B cell (primary cell): ENCODE measurements around the gene BICDL2. TPM values are rescaled to one million over a fixed set of nuclear protein-coding genes. Genes with fewer than 3 reads are reported as not detected.

Source experiments
- ATAC-seq: fragments of 200-7000 bp; cut with Tn5 transposase; one replicate; pipeline ENCODE4 v1.10.0; 2021; ENCODE audit warnings: low read depth, mild to moderate bottlenecking, moderate number of reproducible peaks, moderate library complexity
- CTCF ChIA-PET: fragments of 350-600 bp; sonication (Branson Sonifier 250); formaldehyde crosslinking; loops from one replicate; lab custom pipeline; 2021; ENCODE audit warnings: antibody characterized with exemption, inconsistent platforms; lab: Charles Lee
- POLR2A ChIA-PET: fragments of 350-600 bp; sonication (Branson Sonifier 250); formaldehyde crosslinking; loops from one replicate; lab custom pipeline; 2021; ENCODE audit warnings: antibody characterized with exemption; lab: Charles Lee
- DNase-seq: peaks from one replicate; pipeline ENCODE4 v3.0.0; 2013
- H2AFZ ChIP-seq: 2 replicates; pipeline ENCODE4 v1.6.1; 2012; ENCODE audit warnings: mild to moderate bottlenecking, low read depth, low read length; ENCODE audit not compliant: insufficient read depth, poor library complexity, severe bottlenecking
- H3K27ac ChIP-seq, 2 donors: 1 replicate in 1 of 2; 2 replicates in 1 of 2; pipeline ENCODE4 v1.5.1; 2012 to 2013; ENCODE audit warnings: low read length in 2 of 2, mild to moderate bottlenecking in 2 of 2, moderate library complexity in 1 of 2
- H3K27me3 ChIP-seq, 4 experiments: fragments of 200-600 bp in 1 of 4; sonication (generic) in 1 of 4; replicated peaks in 1 of 4; 1 replicate in 2 of 4; 2 replicates in 2 of 4; pipeline versions ENCODE4 v1.6.1 to v1.7.0; 2013 to 2016; ENCODE audit warnings: low read length in 3 of 4, mild to moderate bottlenecking in 2 of 4, mixed read lengths in 1 of 4, moderate library complexity in 1 of 4; ENCODE audit not compliant: insufficient read depth in 4 of 4, control insufficient read depth in 3 of 4; ENCODE audit errors: control extremely low read depth in 1 of 4
- H3K36me3 ChIP-seq, 2 experiments: replicated peaks in 1 of 2; 1 replicate in 1 of 2; 2 replicates in 1 of 2; pipeline versions ENCODE4 v1.6.1 to v1.7.1; 2013; ENCODE audit warnings: low read length in 1 of 2; ENCODE audit not compliant: insufficient read depth in 2 of 2, control insufficient read depth in 1 of 2; ENCODE audit errors: control extremely low read depth in 1 of 2, extremely low read depth in 1 of 2
- H3K4me1 ChIP-seq, 2 donors: fragments of 200-600 bp in 1 of 2; sonication (generic) in 1 of 2; 1 replicate in 1 of 2; 2 replicates in 1 of 2; pipeline versions ENCODE4 v1.5.1 to v1.6.1; 2013 to 2017; ENCODE audit warnings: low read length in 2 of 2; ENCODE audit not compliant: control insufficient read depth in 2 of 2, insufficient read depth in 2 of 2
- H3K4me2 ChIP-seq: replicated peaks from 2 replicates; pipeline ENCODE3; 2012; ENCODE audit warnings: mild to moderate bottlenecking, low read depth, low read length; ENCODE audit not compliant: poor library complexity, severe bottlenecking
- H3K4me3 ChIP-seq, 5 experiments: fragments of 200-600 bp in 1 of 5; sonication (generic) in 1 of 5; 1 replicate in 3 of 5; 2 replicates in 2 of 5; pipeline versions ENCODE4 v1.5.1 to v1.7.0; 2011 to 2016; ENCODE audit warnings: low read length in 4 of 5, mild to moderate bottlenecking in 4 of 5, low read depth in 2 of 5, control low read depth in 1 of 5, moderate library complexity in 1 of 5; ENCODE audit not compliant: insufficient read depth in 1 of 5; ENCODE audit errors: control extremely low read depth in 1 of 5, extremely low read depth in 1 of 5
- H3K79me2 ChIP-seq: fragments of 200-600 bp; sonication (generic); one replicate; pipeline ENCODE4 v1.6.0; 2016; ENCODE audit warnings: low read length; ENCODE audit not compliant: control insufficient read depth, insufficient read depth
- H3K9ac ChIP-seq: fragments of 200-600 bp; sonication (generic); 2 replicates; pipeline ENCODE4 v1.6.1; 2017; ENCODE audit warnings: mild to moderate bottlenecking, low read length, moderate library complexity
- H3K9me3 ChIP-seq, 3 donors: one replicate each; pipeline versions ENCODE4 v1.6.1 to v1.7.1; 2013; ENCODE audit warnings: low read length in 2 of 3; ENCODE audit not compliant: control insufficient read depth in 2 of 3, insufficient read depth in 1 of 3; ENCODE audit errors: control extremely low read depth in 1 of 3
- H4K20me1 ChIP-seq: 2 replicates; pipeline ENCODE4 v1.6.0; 2012; ENCODE audit warnings: mild to moderate bottlenecking, low read length; ENCODE audit not compliant: insufficient read depth, control insufficient read depth, poor library complexity, severe bottlenecking
- H3K27ac Mint-ChIP-seq: one replicate; pipeline ENCODE4 v1.8.0; 2021; ENCODE audit warnings: mixed read lengths
- H3K27me3 Mint-ChIP-seq: one replicate; pipeline ENCODE4 v1.8.0; 2021; ENCODE audit warnings: mixed read lengths
- H3K4me1 Mint-ChIP-seq: one replicate; pipeline ENCODE4 v1.8.0; 2021; ENCODE audit warnings: mixed read lengths
- H3K4me3 Mint-ChIP-seq: one replicate; pipeline ENCODE4 v1.8.0; 2021; ENCODE audit warnings: mixed read lengths
- H3K9me3 Mint-ChIP-seq: one replicate; pipeline ENCODE4 v1.8.0; 2022; ENCODE audit warnings: mixed read lengths; ENCODE audit not compliant: insufficient read depth
- CTCF ChIP-seq: fragments of 200-600 bp; IDR thresholded peaks from one replicate; pipeline ENCODE4 v1.8.0; 2022; ENCODE audit warnings: antibody characterized with exemption, mild to moderate bottlenecking
- EZH2 ChIP-seq: IDR thresholded peaks from 2 replicates; pipeline ENCODE4 v1.6.1; 2012; ENCODE audit warnings: borderline replicate concordance, low read depth, mild to moderate bottlenecking, moderate library complexity, low read length; ENCODE audit not compliant: insufficient read depth, poor library complexity, severe bottlenecking
- WGBS: methylation state at CpG from one replicate; pipeline ENCODE4 v1.1.5; 2013; ENCODE audit warnings: missing lambda C conversion rate; ENCODE audit not compliant: insufficient coverage; 5-methylcytosine and 5-hydroxymethylcytosine counted together
- intact Hi-C: fragments of 100-400 bp; cut with micrococcal nuclease; formaldehyde crosslinking; loops from one replicate; pipeline ENCODE4 v1.10.0; 2022
- polyA minus RNA-seq: library from RNA; depleted of rRNA, polyadenylated mRNA; stranded (reverse); fragments of >200 nt; gene quantifications from 2 replicates; pipeline ENCODE4 v1.2.3, GENCODE V29; 2012
- polyA plus RNA-seq: library from polyadenylated mRNA; depleted of rRNA; stranded (reverse); fragments of >200 nt; gene quantifications from 2 replicates; pipeline ENCODE4 v1.2.3, GENCODE V29; 2012
- total RNA-seq, 2 donors: library from RNA; stranded (reverse); fragments of 120-200 nt in 1 of 2; gene quantifications; 1 replicate in 1 of 2; 2 replicates in 1 of 2; pipeline versions ENCODE4 v1.2.3 to v1.2.4, GENCODE V29; 2013 to 2022

The BICDL2 gene
- total RNA-seq (0.20 TPM in 1 of 2 replicates, not detected in the other), polyA plus RNA-seq (not detected in 2 replicates), polyA minus RNA-seq (not detected in 2 replicates)
- not detected for total RNA-seq (2013)

- H3K4me2 ChIP-seq: peak within 1 kb of the TSS; percentile 73
- WGBS: 6% methylated on average over 39 of the region's 44 CpGs
- ChIA-PET CTCF (no interaction called here), POLR2A (no interaction called here)
- H3K9ac ChIP-seq: no peak within 1 kb of the TSS
- TF ChIP-seq EZH2 (no peak), CTCF (no peak)
- H3K27me3 ChIP-seq: peaks cover 0 to 77% (median 42%) of the 10 kb centered on the region in 4 experiments
- H3K36me3 ChIP-seq: no peaks in the 10 kb centered on the region
- peaks cover 0 to 14% (median 0%) of the 10 kb centered on the region in 3 donors for H3K9me3 ChIP-seq
- peaks cover 3% of the 10 kb centered on the region for H4K20me1 ChIP-seq
- intact Hi-C loops: no loop called here
- Mint-ChIP-seq H3K9me3 (no peaks in the 10 kb centered on the region), H3K27me3 (peaks cover 54% of the 10 kb centered on the region), H3K4me3 (peak within 1 kb of the TSS; percentile 49), H3K4me1 (peaks cover 11% of the 10 kb centered on the region), H3K27ac (peak within 1 kb of the TSS; percentile 70)
- H3K79me2 ChIP-seq: no peaks in the 10 kb centered on the region
- no peak within 1 kb of the TSS for H3K27ac ChIP-seq
- ATAC-seq: no peak
- H2AFZ ChIP-seq: peak within 1 kb of the TSS; percentile 38
- no peak for DNase-seq
- H3K4me3 ChIP-seq: peak within 1 kb of the TSS in 4 of 5 experiments; percentile 1 to 19 (median 9)
- H3K4me1 ChIP-seq: peaks cover 15 to 30% of the 10 kb centered on the region in 2 donors
Observed at GRCh38 chr16:3036726-3037315, at the start of gene BICDL2. Gene BICDL2, minus strand, starts transcription at chr16:3036944. Its CDS starts 1,448 bp downstream, at chr16:3035496.

GRCh38 chr16:3085868-3086595, 49.3 kb upstream of the BICDL2 start:
- no peaks in the 10 kb centered on the region for H3K9me3 ChIP-seq
- intact Hi-C loops: no loop called here
- Mint-ChIP-seq H3K4me1 (peaks cover 4% of the 10 kb centered on the region), H3K27me3 (peaks cover 7% of the 10 kb centered on the region), H3K9me3 (no peaks in the 10 kb centered on the region), H3K4me3 (no peak overlapping the region), H3K27ac (no peak overlapping the region)
- H3K27me3 ChIP-seq: peaks cover 0 to 8% (median 3%) of the 10 kb centered on the region in 4 experiments
- H3K4me3 ChIP-seq: no peak overlapping the region
- H3K79me2 ChIP-seq: no peaks in the 10 kb centered on the region
- H4K20me1 ChIP-seq: no peaks in the 10 kb centered on the region
- ChIA-PET CTCF (interaction anchor here (0.7 kb wide), 1 partner anchor 1411 kb away, joined by 3 read pairs; no protein-coding TSS in a partner anchor), POLR2A (no interaction called here)
- TF ChIP-seq CTCF (no peak), EZH2 (no peak)
- no peak overlapping the region for H3K27ac ChIP-seq
- no peaks in the 10 kb centered on the region for H3K36me3 ChIP-seq
- ATAC-seq (no peak), DNase-seq (no peak)
- H3K9ac ChIP-seq: no peak overlapping the region
- no peaks in the 10 kb centered on the region for H3K4me1 ChIP-seq
- 96% methylated on average over 9 of the region's 17 CpGs for WGBS
- no peak overlapping the region for H2AFZ ChIP-seq
- H3K4me2 ChIP-seq: no peak overlapping the region
